Calu3 (cell line): ENCODE results near the gene RAB19. TPM values are rescaled to one million over a fixed set of nuclear protein-coding genes. Genes with fewer than 3 reads are reported as not detected.

Experiments used
- BruUV-seq: library from RNA; stranded (reverse); fragments of 400-500 nt; replicated peaks from 2 replicates; lab custom pipeline; 2021; lab: Mats Ljungman, UMichigan
- CTCF ChIA-PET: fragments of 300-600 bp; sonication (Branson Sonifier 250); formaldehyde crosslinking; loops from one replicate; lab custom pipeline; 2022; ENCODE audit warnings: antibody characterized with exemption; lab: Charles Lee
- DNase-seq: peaks from one replicate; pipeline ENCODE4 v3.0.0; 2022
- H3K27ac Mint-ChIP-seq: one replicate; pipeline ENCODE4 v1.8.0; 2022; ENCODE audit warnings: mixed read lengths; ENCODE audit not compliant: unreplicated experiment
- H3K27me3 Mint-ChIP-seq: one replicate; pipeline ENCODE4 v1.8.0; 2022; ENCODE audit warnings: mixed read lengths; ENCODE audit not compliant: unreplicated experiment
- H3K36me3 Mint-ChIP-seq: one replicate; pipeline ENCODE4 v1.8.0; 2022; ENCODE audit warnings: mild to moderate bottlenecking, moderate library complexity, mixed read lengths; ENCODE audit not compliant: insufficient read depth, unreplicated experiment
- H3K4me1 Mint-ChIP-seq: one replicate; pipeline ENCODE4 v1.8.0; 2022; ENCODE audit warnings: mild to moderate bottlenecking, low read depth, mixed read lengths; ENCODE audit not compliant: unreplicated experiment
- H3K4me3 Mint-ChIP-seq: one replicate; pipeline ENCODE4 v1.8.0; 2022; ENCODE audit warnings: mild to moderate bottlenecking, low read depth, moderate library complexity, mixed read lengths; ENCODE audit not compliant: unreplicated experiment
- H3K9me3 Mint-ChIP-seq: one replicate; pipeline ENCODE4 v1.8.0; 2022; ENCODE audit warnings: low read depth, mixed read lengths; ENCODE audit not compliant: unreplicated experiment
- CTCF ChIP-seq: fragments of 200-600 bp; IDR thresholded peaks from one replicate; pipeline ENCODE4 v1.8.0; 2022; ENCODE audit warnings: antibody characterized with exemption; ENCODE audit not compliant: unreplicated experiment
- intact Hi-C: fragments of 100-400 bp; cut with micrococcal nuclease; formaldehyde crosslinking; loops from one replicate; pipeline ENCODE4 v1.10.0; 2022; ENCODE audit not compliant: unreplicated experiment
- total RNA-seq: library from RNA; stranded (reverse); gene quantifications from 2 replicates; pipeline ENCODE4 v1.2.3, GENCODE V29; 2022

RAB19 gene
- total RNA-seq, 1 experiment from 2014 or later: 4.7 TPM

DNA sequence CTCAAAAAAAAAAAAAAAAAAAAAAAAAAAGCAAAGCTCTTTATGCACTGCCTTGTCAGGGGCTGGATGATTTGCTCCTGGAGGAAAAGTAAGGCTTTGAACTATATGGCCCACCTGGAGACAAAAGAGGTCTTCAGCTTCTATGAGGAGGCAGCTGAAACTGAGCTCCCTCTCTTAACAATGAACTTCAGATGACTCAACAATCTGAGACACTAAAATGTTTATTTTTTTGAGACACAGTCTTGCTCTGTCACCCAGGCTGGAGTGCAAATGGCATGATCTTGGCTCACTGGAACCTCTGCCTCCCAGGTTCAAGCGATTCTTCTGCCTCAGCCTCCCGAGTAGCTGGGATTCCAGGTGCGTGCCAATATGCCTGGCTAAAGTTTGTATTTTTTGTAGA, 36.7 kb downstream of the RAB19 start:
- no peaks in the 10 kb centered on the region for H3K4me1 Mint-ChIP-seq
- intact Hi-C loops: no loop called here
- no peak overlapping the region for H3K4me3 Mint-ChIP-seq
- no TSS peak for BruUV-seq
- DNase-seq: no peak
- H3K27me3 Mint-ChIP-seq: no peaks in the 10 kb centered on the region
- no peaks in the 10 kb centered on the region for H3K36me3 Mint-ChIP-seq
- no peak for TF ChIP-seq CTCF
- CTCF ChIA-PET: interaction anchor here (0.6 to 0.7 kb wide), 2 partner anchors 42 to 441 kb away, joined by 3 to 6 read pairs; no protein-coding TSS in a partner anchor
- no peak overlapping the region for H3K27ac Mint-ChIP-seq
- no peaks in the 10 kb centered on the region for H3K9me3 Mint-ChIP-seq

DNA sequence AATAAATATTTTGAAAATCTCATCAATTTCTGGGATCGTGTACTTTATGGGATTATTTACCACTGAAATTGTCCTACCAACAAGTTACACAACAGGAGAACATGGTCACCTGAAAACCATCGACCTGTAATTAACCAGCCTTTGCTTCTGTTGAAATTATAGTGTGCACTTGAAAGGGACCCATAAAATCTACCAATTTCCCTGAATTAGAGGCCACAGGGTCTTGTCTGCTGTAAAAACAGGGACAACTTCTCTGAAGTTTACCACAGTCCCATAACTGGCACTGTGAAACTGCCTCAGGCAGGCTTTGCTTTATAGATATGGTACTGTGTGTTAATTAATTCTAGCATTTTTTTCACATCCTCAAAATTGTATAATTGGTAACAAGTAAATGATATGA, 37.7 kb downstream of the RAB19 start:
- Mint-ChIP-seq H3K27ac (no peak overlapping the region), H3K27me3 (no peaks in the 10 kb centered on the region), H3K9me3 (no peaks in the 10 kb centered on the region), H3K36me3 (no peaks in the 10 kb centered on the region), H3K4me3 (no peak overlapping the region), H3K4me1 (no peaks in the 10 kb centered on the region)
- no peak for TF ChIP-seq CTCF
- intact Hi-C loops: no loop called here
- CTCF ChIA-PET: no interaction called here
- DNase-seq: no peak
- BruUV-seq: no TSS peak

DNA sequence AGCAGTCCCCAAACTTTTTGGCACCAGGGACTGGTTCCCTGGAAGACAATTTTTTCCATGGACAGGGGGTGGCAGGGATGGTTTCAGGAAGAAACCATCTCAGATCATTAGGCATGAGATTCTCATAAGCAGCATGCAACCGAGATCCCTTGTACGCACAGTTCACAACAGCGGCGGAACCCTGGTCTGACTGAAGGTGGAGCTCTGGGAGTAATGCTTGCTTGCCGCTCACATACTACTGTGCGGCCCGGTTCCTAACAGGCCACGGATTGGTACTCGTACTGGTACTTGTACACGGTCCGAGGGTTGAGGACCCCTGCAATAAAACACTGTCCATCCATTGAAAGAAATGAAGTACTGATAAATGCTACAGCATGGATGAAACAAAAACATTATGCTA, 42.6 kb downstream of the RAB19 start:
- no peak for DNase-seq
- H3K9me3 Mint-ChIP-seq: no peaks in the 10 kb centered on the region
- no peaks in the 10 kb centered on the region for H3K4me1 Mint-ChIP-seq
- intact Hi-C loops: no loop called here
- H3K36me3 Mint-ChIP-seq: no peaks in the 10 kb centered on the region
- H3K27ac Mint-ChIP-seq: no peak overlapping the region
- TF ChIP-seq CTCF: no peak
- no TSS peak for BruUV-seq
- CTCF ChIA-PET: interaction anchor here (0.6 kb wide), 1 partner anchor 21 kb away, joined by 4 read pairs; no protein-coding TSS in a partner anchor
- no peaks in the 10 kb centered on the region for H3K27me3 Mint-ChIP-seq
- no peak overlapping the region for H3K4me3 Mint-ChIP-seq

- Mint-ChIP-seq H3K4me3 (no peak overlapping the region), H3K36me3 (peaks cover 8% of the 10 kb centered on the region), H3K9me3 (no peaks in the 10 kb centered on the region), H3K27ac (no peak overlapping the region), H3K27me3 (no peaks in the 10 kb centered on the region), H3K4me1 (no peaks in the 10 kb centered on the region)
- CTCF ChIA-PET: no interaction called here
- intact Hi-C loops: no loop called here
- no TSS peak for BruUV-seq
- DNase-seq: no peak
- TF ChIP-seq CTCF: no peak
Measured at GRCh38 chr7:140447841-140448240, 44.0 kb downstream of the RAB19 start.
